HG02588 (cell line): ENCODE measurements around the gene FSIP1.

ENCODE experiments used
- ATAC-seq: cut with Tn5 transposase; IDR thresholded peaks from one replicate; pipeline ENCODE4 v1.9.1; 2021; ENCODE audit warnings: mild to moderate bottlenecking, moderate library complexity; ENCODE audit not compliant: unreplicated experiment

Gene FSIP1

DNA sequence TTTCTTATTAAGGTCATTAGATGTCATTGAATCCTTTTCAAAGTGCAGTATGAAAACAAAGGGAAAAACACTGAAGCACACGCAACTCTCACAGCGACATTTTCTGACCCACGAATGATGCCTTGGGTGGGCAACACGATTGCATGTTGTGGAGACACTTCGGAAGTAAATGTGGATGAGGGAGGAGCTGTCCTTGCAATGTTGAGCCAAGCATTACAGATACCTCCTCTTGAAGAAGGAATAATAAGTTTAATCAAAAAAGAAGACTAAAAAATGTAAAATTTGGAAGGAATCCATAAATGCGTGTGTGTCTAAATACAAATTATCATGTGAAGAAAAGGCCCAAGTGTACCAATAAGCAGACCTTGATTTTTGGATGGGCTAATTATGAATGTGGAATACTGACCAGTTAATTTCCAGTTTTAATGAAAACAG is 184.9 kb downstream of the FSIP1 start:
- ATAC-seq = no peak

- ATAC-seq = no peak
These were observed 185.3 kb downstream of the FSIP1 start for GRCh38 chr15:39597336-39597735.

DNA sequence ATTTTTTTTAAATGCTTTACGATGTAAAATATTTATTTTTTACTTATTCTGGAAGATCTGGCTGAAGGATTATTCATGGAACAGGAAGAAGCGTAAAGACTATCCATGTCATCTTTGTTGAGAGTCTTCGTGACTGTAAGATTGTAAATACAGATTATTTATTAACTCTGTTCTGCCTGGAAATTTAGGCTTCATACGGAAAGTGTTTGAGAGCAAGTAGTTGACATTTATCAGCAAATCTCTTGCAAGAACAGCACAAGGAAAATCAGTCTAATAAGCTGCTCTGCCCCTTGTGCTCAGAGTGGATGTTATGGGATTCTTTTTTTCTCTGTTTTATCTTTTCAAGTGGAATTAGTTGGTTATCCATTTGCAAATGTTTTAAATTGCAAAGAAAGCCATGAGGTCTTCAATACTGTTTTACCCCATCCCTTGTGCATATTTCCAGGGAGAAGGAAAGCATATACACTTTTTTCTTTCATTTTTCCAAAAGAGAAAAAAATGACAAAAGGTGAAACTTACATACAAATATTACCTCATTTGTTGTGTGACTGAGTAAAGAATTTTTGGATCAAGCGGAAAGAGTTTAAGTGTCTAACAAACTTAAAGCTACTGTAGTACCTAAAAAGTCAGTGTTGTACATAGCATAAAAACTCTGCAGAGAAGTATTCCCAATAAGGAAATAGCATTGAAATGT is 186.1 kb downstream of the FSIP1 start:
- no peak for ATAC-seq

DNA sequence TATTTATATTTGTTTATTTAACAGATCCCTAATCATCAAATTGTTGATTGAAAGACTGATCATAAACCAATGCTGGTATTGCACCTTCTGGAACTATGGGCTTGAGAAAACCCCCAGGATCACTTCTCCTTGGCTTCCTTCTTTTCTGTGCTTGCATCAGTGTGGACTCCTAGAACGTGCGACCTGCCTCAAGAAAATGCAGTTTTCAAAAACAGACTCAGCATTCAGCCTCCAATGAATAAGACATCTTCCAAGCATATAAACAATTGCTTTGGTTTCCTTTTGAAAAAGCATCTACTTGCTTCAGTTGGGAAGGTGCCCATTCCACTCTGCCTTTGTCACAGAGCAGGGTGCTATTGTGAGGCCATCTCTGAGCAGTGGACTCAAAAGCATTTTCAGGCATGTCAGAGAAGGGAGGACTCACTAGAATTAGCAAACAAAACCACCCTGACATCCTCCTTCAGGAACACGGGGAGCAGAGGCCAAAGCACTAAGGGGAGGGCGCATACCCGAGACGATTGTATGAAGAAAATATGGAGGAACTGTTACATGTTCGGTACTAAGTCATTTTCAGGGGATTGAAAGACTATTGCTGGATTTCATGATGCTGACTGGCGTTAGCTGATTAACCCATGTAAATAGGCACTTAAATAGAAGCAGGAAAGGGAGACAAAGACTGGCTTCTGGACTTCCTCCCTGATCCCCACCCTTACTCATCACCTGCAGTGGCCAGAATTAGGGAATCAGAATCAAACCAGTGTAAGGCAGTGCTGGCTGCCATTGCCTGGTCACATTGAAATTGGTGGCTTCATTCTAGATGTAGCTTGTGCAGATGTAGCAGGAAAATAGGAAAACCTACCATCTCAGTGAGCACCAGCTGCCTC is 187.1 kb downstream of the FSIP1 start:
- ATAC-seq = no peak

GRCh38 chr15:39594446-39595337 is 187.9 kb downstream of the FSIP1 start:
- no peak for ATAC-seq

DNA sequence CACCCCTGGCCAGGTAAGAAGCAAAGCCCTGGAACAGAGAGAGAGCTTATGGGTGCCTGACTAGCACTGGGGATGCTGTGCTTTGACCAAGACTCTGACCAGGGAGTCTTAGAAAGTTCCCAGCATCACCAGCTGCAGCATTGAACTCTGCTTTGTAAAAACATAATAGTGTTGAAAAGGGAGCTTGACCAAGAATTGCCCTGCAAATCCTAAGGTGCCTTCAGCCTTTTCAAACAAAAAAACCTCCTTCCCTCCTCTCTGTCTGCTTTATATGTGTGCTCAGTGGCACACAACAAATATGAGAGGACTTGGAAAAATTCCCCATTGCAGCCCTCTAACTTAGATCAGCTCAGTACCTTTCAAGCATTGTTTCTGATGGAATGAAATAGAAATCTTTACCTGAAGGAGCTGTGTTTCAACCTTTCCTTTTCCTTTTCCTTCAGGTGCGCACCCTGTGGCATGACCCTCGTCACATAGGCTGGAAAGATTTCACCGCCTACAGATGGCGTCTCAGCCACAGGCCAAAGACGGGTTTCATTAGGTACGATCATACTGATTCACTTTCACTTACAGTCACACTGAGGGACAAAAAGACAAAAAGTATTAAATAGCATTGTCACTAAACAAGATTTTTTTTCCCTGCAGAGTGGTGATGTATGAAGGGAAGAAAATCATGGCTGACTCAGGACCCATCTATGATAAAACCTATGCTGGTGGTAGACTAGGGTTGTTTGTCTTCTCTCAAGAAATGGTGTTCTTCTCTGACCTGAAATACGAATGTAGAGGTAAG is 188.8 kb downstream of the FSIP1 start:
- ATAC-seq = no peak

GRCh38 chr15:39593071-39593655 is 189.5 kb downstream of the FSIP1 start:
- ATAC-seq = no peak

DNA sequence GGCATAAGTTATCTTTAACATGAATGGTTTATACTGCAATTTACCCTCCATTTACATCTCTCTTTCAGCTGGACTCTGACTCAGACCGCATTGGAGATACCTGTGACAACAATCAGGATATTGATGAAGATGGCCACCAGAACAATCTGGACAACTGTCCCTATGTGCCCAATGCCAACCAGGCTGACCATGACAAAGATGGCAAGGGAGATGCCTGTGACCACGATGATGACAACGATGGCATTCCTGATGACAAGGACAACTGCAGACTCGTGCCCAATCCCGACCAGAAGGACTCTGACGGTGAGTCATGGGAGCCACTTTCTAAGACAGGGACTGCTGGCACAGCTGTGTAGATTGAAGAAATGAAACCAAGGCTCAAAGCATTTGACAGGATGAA is 190.1 kb downstream of the FSIP1 start:
- no peak for ATAC-seq

GRCh38 chr15:39591896-39592315 is 190.7 kb downstream of the FSIP1 start:
- no peak for ATAC-seq

GRCh38 chr15:39591141-39591895 is 191.3 kb downstream of the FSIP1 start:
- no peak for ATAC-seq

GRCh38 chr15:39589815-39590644 is 192.6 kb downstream of the FSIP1 start:
- ATAC-seq = no peak

GRCh38 chr15:39589193-39589814 is 193.3 kb downstream of the FSIP1 start:
- no peak for ATAC-seq

GRCh38 chr15:39588531-39589192 is 194.0 kb downstream of the FSIP1 start:
- ATAC-seq = no peak

DNA sequence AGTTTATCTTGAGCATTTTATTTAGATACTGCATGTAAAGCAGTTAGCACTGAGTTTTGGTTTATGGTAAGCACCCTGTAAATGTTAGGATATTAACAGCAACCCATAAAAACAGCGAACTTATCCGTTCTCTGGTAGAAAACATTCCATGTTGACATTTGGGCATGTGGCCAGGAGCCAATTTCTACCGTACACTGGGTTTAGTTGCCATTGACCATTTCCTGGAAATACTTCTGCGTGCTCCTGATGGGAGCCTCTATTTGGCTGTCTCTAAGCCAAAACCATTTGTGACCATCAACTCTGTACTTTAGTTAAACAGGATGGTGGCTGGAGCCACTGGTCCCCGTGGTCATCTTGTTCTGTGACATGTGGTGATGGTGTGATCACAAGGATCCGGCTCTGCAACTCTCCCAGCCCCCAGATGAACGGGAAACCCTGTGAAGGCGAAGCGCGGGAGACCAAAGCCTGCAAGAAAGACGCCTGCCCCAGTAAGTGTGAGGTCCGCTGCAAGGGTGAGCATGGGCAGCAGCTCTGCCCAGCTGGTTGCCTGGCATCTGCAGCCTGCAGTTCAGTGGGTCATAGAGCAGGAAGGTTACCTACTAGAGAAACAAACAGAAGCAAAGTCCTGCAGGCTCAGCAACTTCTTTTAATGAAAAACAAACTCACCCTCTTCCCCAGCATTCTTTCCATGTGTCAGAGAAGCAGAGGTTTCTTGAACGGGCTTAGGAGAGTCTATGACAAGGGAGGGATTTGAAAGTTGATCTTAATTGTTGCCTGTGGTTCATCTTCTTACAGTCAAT is 194.7 kb downstream of the FSIP1 start:
- no peak for ATAC-seq

GRCh38 chr15:39587096-39587721 is 195.4 kb downstream of the FSIP1 start:
- ATAC-seq = no peak
